Measurements from ENCODE around the gene CASQ2. TPM values are rescaled to one million over a fixed set of nuclear protein-coding genes. Genes with fewer than 3 reads are reported as not detected.
A peak's percentile ranks its signal among the peaks of the same experiment; 100 is the strongest.

The CASQ2 gene
- total RNA-seq, 1 donor from 2014 or later: not detected

GRCh38 chr1:115713906-115714305 is 54.6 kb downstream of the CASQ2 start:
- no peak for TF ChIP-seq CTCF (conservative IDR thresholded peaks at IDR 0.05; ENCODE audit: low read depth, low read length)
- DNase-seq (ENCODE audit: low read depth): no peak
- no peak overlapping the region for H3K4me3 ChIP-seq (ENCODE audit: low read depth, low read length)

DNA sequence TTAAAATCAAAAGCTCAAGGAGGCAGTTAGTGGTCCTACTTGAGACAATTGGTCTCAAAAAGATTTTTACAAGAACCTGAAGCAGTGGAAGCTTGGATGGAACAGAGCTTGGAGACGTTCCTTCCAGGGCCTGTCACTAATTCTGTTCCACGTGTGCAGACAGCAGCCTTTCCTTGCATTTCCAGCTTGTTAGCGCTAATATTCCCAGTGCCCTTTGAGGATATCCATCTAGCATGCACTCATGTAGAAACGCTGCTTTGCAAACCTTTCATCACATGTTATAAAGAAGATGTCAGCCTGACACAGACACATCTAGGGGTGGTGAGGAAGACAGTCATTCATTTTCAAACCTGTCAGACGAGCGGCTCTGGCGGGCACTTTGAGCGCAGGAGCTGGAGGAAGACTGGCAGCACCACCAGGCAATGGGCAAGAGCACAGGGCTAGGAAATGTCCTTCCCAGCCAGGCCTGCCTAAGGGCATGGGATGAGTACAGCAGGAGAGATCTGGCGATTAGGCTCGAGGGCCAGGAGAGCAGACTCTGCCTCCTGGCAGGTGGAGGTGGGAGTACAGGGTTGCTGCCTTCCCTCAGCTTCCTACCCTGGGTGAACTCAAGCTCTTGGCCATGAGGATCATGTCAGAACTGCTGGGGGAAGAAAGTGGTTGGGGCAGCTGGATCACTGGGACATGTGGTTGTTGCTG is 55.5 kb downstream of the CASQ2 start:
- no peak overlapping the region for H3K4me3 ChIP-seq (ENCODE audit: low read depth, low read length)
- DNase-seq (ENCODE audit: low read depth): no peak
- TF ChIP-seq CTCF (conservative IDR thresholded peaks at IDR 0.05; ENCODE audit: low read depth, low read length): no peak

DNA sequence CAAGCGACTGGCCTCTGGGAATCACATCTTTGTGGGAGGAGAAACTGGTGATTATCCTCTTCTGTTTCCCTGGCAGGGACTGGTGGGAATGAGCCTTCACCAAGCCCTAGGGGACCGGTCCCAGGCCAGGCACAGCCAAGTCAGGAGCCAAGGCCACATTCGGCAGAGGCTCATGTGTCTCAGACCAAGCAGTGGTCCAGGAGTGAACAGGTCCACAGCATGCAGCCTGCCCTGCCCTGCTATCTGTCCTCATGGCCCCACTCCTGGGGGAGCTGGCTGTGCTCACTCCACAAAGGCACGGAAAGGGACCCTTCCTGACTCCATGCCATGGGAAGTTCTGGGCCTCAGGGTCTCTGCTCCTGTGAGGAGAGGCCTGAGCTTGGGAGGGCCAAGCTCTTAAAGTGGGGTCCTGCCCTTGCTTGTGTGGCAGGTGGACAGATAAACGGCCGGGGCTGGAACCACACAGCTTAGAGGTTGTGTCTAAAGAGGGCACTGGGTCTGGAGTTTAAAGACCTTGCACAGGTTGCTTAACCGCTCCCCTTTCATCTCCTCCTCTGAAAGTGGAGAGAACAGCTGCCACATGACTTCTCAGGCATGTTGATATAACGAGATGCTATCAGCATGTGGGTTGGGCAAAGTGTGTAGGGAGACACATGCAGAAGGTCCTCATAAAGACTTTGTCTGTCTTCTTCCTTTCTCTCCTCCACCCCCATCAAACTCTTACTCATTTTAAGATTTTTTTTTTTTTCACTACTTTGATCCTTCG is 57.5 kb downstream of the CASQ2 start:
- TF ChIP-seq CTCF (conservative IDR thresholded peaks at IDR 0.05; ENCODE audit: low read depth, low read length): no peak
- DNase-seq (ENCODE audit: low read depth): no peak
- H3K4me3 ChIP-seq (ENCODE audit: low read depth, low read length): no peak overlapping the region

GRCh38 chr1:115706587-115707425 is 61.7 kb downstream of the CASQ2 start:
- TF ChIP-seq CTCF (conservative IDR thresholded peaks at IDR 0.05; ENCODE audit: low read depth, low read length): peak; percentile 73
- DNase-seq (ENCODE audit: low read depth): no peak
- no peak overlapping the region for H3K4me3 ChIP-seq (ENCODE audit: low read depth, low read length)

- DNase-seq (ENCODE audit: low read depth): no peak
- no peak for TF ChIP-seq CTCF (conservative IDR thresholded peaks at IDR 0.05; ENCODE audit: low read depth, low read length)
- no peak overlapping the region for H3K4me3 ChIP-seq (ENCODE audit: low read depth, low read length)
Measured at GRCh38 chr1:115705963-115706362, 62.6 kb downstream of the CASQ2 start.

- no peak overlapping the region for H3K4me3 ChIP-seq (ENCODE audit: low read depth, low read length)
- DNase-seq (ENCODE audit: low read depth): no peak
- no peak for TF ChIP-seq CTCF (conservative IDR thresholded peaks at IDR 0.05; ENCODE audit: low read depth, low read length)
Measured at GRCh38 chr1:115705085-115705951, 63.2 kb downstream of the CASQ2 start.
